GM21737 (cell line): ENCODE data around the gene NOTCH1.
A peak's percentile ranks its signal among the peaks of the same experiment; 100 is the strongest.

Experiments
- ATAC-seq: cut with Tn5 transposase; IDR thresholded peaks from one replicate; pipeline ENCODE4 v1.9.1; 2021; ENCODE audit warnings: mild to moderate bottlenecking, moderate library complexity; ENCODE audit not compliant: unreplicated experiment

Gene NOTCH1

GRCh38 chr9:136486823-136487620 lies 58.8 kb downstream of the NOTCH1 start:
- ATAC-seq = no peak

- no peak for ATAC-seq
Measured at GRCh38 chr9:136486131-136486530, 59.7 kb downstream of the NOTCH1 start.

GRCh38 chr9:136485049-136486045 lies 60.5 kb downstream of the NOTCH1 start:
- ATAC-seq = no peak

- no peak for ATAC-seq
Measured at GRCh38 chr9:136484153-136485048, 61.4 kb downstream of the NOTCH1 start.

- peak; percentile 48 for ATAC-seq
Measured at GRCh38 chr9:136483589-136484152, 62.2 kb downstream of the NOTCH1 start.

DNA sequence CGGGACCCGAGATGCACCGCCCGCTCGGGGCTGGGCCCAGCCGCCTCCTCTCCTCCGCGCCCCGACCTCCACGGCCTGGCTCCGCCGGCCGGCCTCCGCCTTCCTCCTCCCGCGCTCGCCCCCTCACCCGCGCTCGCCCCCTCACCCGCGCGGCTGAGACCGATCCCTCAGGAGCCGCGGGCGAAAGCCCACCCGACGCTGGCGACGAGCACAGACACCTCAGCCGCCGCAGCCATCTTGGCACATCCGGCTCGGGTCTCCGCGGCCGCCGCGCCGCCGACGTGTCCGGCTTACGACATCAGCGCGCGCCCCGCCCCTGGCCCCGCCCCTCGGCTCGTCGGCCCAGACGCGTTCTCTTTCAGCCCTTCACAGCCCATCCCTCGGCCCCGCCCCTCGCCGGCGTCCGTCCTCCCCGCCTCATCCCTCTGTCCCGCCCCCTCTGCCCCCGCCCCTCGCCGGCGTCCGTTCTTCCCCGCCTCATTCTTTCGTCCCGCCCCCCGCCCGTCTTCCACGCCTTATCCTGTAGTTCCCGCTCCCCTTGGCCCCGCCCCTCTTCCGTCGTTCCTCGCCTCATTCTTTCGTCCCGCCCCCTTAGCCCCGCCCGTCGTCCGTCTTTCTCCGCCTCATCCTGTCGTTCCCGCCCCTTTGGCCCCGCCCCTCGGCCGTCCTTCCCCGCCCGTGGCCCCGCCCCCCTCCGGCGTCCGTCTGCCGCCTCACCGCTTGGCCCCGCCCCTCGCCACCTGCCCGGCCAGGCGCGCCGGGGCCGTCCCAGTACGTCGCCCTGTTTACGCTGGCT lies 62.9 kb downstream of the NOTCH1 start, which contains the start of gene SEC16A:
SEC16A (minus strand) TSS at position 248 of the 796 bp plus-strand sequence. CDS start 5,425 bp downstream, outside the sequence.
- ATAC-seq = peak; percentile 53

GRCh38 chr9:136482046-136482792 lies 63.6 kb downstream of the NOTCH1 start:
- ATAC-seq = no peak

GRCh38 chr9:136481558-136481957 lies 64.3 kb downstream of the NOTCH1 start:
- no peak for ATAC-seq

DNA sequence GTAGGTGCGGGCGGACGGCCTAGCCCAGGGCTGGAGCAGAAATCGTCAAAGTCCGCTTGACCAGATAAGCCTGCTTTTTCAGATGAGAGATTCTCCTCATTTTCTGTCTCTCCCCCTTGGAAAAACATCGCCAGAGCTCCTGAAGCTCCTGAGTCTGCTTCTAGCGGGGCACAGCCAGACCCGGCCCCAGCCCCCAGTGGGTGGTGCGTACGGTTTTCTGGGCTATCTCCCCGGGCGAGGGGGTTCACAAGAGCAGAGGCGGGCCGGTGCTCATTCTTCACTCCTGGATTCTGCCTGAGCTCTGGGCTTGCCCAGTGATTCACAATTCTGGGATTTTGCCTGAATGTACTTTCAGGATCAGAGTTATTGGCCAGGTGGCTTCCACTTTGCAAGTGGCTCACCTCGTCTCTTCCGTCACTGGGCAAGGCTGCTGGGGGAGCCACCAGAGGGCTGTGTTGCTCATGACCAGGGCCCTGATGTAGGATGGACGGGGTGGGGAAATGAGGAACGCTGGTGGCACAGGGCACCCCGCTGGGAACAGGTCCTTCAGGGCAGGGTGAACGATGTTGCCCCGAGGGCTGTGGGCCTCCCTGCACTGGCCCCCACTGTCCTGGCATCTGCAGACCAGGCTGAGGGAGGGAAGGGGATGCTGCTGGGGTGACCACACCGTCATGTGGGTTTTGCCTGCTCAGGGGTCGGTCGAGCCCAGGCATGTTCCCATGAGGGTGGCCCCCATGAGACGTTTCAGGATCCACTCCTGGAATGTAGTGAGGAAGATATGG lies 69.3 kb downstream of the NOTCH1 start:
- ATAC-seq = no peak

DNA sequence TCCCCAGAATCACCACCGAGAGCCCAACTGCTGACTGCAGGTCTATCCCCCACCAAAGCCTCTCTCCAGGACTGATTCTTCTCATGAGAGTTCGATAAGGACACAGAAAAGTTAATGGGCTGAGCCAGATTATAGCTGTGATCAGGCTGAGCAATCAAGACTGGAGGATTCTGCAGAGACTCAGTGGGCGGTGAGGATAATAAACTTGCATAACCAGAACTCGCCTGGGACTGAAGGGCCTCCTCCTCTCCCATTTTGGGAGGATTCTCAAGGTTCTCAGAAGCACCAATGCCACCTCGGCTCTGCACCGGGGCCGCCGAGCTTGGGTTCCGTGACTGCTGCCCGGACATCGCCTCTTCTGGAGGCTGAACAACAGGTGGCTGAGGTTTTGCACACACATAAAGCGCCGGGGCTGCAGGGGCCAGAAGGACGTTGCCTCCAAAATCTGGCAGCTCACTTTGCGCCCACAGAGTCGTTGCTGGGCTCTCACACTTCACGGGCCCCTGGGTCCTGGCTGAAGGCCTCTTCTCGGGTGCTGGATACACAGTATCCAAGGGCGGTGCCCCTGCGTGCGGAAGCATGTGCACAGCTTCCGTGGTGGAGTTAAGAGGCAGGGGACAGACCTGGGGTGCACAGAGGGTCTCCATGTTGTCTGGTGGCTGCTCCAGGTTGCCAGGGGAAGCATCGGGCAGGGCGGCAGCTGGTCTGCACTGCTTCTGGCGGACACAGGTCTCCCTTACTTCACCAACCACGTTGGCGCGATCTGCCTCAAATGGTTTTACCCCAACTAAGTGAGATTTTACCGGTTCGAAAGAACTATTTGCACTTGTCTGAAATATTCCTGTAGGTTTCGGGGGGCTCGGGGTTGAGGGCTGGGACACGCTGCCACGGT lies 70.6 kb downstream of the NOTCH1 start:
- ATAC-seq = no peak

DNA sequence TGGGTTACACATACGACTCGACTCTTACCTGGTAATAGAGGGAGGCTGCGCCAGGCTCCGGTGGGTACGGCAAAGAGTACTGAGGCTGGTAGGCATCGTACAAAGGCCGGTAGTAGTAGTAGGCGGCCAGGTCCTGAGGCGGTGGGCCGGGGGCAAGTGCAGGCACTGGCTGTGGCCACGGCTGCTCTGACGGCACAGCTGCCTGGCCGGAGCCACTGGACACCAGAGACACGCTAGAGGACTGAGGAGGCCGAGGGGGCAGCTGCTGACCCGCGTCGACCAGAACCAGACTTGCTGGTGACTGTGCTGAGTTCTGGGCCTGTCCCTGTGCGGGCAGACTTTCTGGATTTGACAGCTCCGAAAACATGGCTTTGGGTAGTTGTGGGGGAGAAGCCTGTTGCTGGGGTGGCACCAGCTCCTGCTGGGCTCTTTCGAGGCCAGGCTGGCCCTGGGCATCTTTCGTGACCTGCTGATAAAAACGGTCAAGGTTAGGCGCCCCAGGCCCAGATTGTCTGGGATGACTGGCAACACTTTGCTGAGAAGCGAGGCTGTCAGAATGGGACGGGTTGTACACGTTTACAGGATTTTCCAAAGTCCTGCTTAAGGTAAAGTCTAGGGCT lies 71.7 kb downstream of the NOTCH1 start:
- no peak for ATAC-seq

DNA sequence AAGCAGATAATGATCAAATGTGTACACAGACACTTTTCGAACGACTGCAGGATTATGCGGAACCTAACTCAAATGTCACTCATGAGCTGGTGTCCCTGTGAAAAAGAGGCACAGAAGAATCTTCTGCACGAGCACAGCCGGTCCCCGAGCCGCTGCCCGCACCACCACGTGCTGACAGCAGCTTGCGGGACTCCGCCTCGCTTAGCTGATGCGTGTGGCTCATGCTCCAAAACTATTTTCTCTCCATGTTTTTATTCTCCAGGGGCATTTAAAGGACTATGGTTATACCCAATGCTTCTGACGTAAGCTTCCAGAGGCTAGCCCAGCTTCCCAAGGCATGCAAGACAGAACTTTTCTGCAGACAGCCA lies 72.5 kb downstream of the NOTCH1 start:
- no peak for ATAC-seq

GRCh38 chr9:136472640-136473353 lies 73.1 kb downstream of the NOTCH1 start:
- ATAC-seq = no peak

GRCh38 chr9:136471802-136472487 lies 73.9 kb downstream of the NOTCH1 start:
- ATAC-seq = no peak

GRCh38 chr9:136470792-136471469 lies 74.9 kb downstream of the NOTCH1 start:
- no peak for ATAC-seq
